RWPE2 (cell line): Measurements from ENCODE around the gene NFE2L3.

Experiments
- ATAC-seq: fragments of 200-7000 bp; cut with Tn5 transposase; 3 replicates; pipeline ENCODE4 v1.9.1; 2021; ENCODE audit warnings: low read depth
- DNase-seq: peaks from one replicate; pipeline ENCODE4 v3.0.0-alpha.2; 2020; ENCODE audit warnings: low spot score
- H3K27ac ChIP-seq: fragments of 450-650 bp; 2 replicates; pipeline ENCODE4 v1.5.1; 2017; ENCODE audit warnings: mild to moderate bottlenecking; ENCODE audit not compliant: poor library complexity, severe bottlenecking
- H3K27me3 ChIP-seq: fragments of 250-450 bp; sonication (Bioruptor Pico); 2 replicates; pipeline ENCODE4 v1.5.1; 2021; ENCODE audit warnings: mild to moderate bottlenecking, moderate library complexity; ENCODE audit not compliant: insufficient read depth, poor library complexity, severe bottlenecking
- H3K36me3 ChIP-seq: fragments of 250-450 bp; sonication (Bioruptor Pico); 2 replicates; pipeline ENCODE4 v1.5.1; 2020; ENCODE audit warnings: low read depth, mild to moderate bottlenecking, moderate library complexity
- H3K4me1 ChIP-seq: fragments of 250-450 bp; sonication (Bioruptor Pico); 2 replicates; pipeline ENCODE4 v1.5.1; 2021; ENCODE audit warnings: mild to moderate bottlenecking, moderate library complexity; ENCODE audit not compliant: insufficient read depth, poor library complexity, severe bottlenecking
- H3K4me3 ChIP-seq: fragments of 250-450 bp; sonication (Bioruptor Pico); 2 replicates; pipeline ENCODE4 v1.5.1; 2021; ENCODE audit warnings: mild to moderate bottlenecking, moderate library complexity; ENCODE audit not compliant: severe bottlenecking
- H3K9me3 ChIP-seq: fragments of 250-450 bp; sonication (Bioruptor Pico); 2 replicates; pipeline ENCODE4 v1.5.1; 2021; ENCODE audit warnings: mild to moderate bottlenecking, moderate library complexity; ENCODE audit not compliant: severe bottlenecking
- TF ChIP-seq, protein P1 (sequence below): fragments of 450-650 bp; IDR thresholded peaks from one replicate; pipeline ENCODE4 v1.5.1; 2017; ENCODE audit warnings: mild to moderate bottlenecking, moderate library complexity; ENCODE audit not compliant: poor library complexity, severe bottlenecking

Gene NFE2L3

GRCh38 chr7:26127411-26127810 lies 24.6 kb upstream of the NFE2L3 start:
- DNase-seq (no peak), ATAC-seq (no peak)
- no peaks in the 10 kb centered on the region for H3K9me3 ChIP-seq
- no peaks in the 10 kb centered on the region for H3K4me1 ChIP-seq
- no peaks in the 10 kb centered on the region for H3K27me3 ChIP-seq
- H3K27ac ChIP-seq = no peak overlapping the region
- TF ChIP-seq, protein P1, sequence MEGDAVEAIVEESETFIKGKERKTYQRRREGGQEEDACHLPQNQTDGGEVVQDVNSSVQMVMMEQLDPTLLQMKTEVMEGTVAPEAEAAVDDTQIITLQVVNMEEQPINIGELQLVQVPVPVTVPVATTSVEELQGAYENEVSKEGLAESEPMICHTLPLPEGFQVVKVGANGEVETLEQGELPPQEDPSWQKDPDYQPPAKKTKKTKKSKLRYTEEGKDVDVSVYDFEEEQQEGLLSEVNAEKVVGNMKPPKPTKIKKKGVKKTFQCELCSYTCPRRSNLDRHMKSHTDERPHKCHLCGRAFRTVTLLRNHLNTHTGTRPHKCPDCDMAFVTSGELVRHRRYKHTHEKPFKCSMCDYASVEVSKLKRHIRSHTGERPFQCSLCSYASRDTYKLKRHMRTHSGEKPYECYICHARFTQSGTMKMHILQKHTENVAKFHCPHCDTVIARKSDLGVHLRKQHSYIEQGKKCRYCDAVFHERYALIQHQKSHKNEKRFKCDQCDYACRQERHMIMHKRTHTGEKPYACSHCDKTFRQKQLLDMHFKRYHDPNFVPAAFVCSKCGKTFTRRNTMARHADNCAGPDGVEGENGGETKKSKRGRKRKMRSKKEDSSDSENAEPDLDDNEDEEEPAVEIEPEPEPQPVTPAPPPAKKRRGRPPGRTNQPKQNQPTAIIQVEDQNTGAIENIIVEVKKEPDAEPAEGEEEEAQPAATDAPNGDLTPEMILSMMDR = no peak
- no peak overlapping the region for H3K4me3 ChIP-seq
- no peaks in the 10 kb centered on the region for H3K36me3 ChIP-seq

DNA sequence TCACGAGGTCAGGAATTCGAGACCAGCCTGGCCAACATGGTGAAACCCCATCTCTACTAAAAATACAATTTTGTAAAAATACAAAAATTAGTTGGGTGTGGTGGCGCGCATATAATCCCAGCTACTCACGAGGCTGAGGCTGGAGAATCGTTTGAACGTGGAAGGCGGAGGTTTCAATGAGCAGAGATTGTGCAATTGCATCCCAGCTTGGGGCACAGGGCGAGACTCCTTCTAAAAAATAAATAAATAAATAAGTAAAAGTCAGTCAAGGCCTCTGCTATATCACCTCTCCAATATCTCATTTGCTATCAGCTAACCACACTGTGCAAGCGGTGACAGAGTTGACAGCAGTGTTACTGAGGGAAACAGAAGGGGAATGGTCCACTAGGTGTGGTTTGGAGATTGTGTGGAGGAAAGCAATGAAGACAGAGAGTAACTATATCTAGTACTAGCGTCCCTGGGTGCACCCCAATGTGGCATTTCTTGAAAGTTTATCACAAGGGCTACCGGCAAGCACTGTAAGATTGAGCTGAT lies 20.9 kb upstream of the NFE2L3 start:
- TF ChIP-seq, protein P1 = no peak
- DNase-seq (no peak), ATAC-seq (no peak)

GRCh38 chr7:26135076-26135475 lies 16.9 kb upstream of the NFE2L3 start:
- ATAC-seq = no peak
- H3K4me1 ChIP-seq = no peaks in the 10 kb centered on the region
- TF ChIP-seq, protein P1 = no peak
- no peak for DNase-seq
- H3K27me3 ChIP-seq = no peaks in the 10 kb centered on the region
- no peaks in the 10 kb centered on the region for H3K9me3 ChIP-seq
- no peaks in the 10 kb centered on the region for H3K36me3 ChIP-seq
- H3K4me3 ChIP-seq = no peak overlapping the region
- no peak overlapping the region for H3K27ac ChIP-seq

More for the DNA sequence above, 20.9 kb upstream of the NFE2L3 start:
- no peak overlapping the region for H3K27ac ChIP-seq
- H3K27me3 ChIP-seq = no peaks in the 10 kb centered on the region
- H3K4me1 ChIP-seq = no peaks in the 10 kb centered on the region
- H3K9me3 ChIP-seq = no peaks in the 10 kb centered on the region
- no peaks in the 10 kb centered on the region for H3K36me3 ChIP-seq
- H3K4me3 ChIP-seq = no peak overlapping the region

DNA sequence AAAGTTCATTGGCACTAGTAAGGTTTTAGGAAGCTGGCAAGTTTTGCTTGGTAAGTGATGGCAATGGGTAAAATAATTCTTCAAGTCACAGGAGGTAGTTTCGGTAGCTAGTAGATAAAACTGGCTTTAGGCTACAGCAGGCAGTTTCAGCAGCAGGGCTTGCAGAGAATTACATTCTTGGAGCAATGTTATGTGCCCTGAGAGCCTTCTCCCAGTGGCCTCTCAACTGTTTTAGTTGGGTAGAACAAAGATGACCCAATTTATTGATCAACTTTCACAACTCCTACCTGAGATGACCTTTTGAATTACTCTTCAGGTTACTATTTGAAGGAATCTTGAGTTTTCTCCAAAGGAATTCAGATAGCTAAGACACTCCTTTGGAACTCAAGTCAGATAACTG lies 16.4 kb upstream of the NFE2L3 start:
- Histone ChIP-seq H3K9me3 (no peaks in the 10 kb centered on the region), H3K4me1 (no peaks in the 10 kb centered on the region), H3K27ac (no peak overlapping the region), H3K4me3 (no peak overlapping the region), H3K27me3 (no peaks in the 10 kb centered on the region), H3K36me3 (no peaks in the 10 kb centered on the region)
- DNase-seq = no peak
- ATAC-seq = no peak
- TF ChIP-seq, protein P1 = no peak

GRCh38 chr7:26136831-26137230 lies 15.2 kb upstream of the NFE2L3 start:
- Histone ChIP-seq H3K9me3 (no peaks in the 10 kb centered on the region), H3K27ac (no peak overlapping the region), H3K4me3 (no peak overlapping the region), H3K4me1 (no peaks in the 10 kb centered on the region), H3K36me3 (no peaks in the 10 kb centered on the region), H3K27me3 (no peaks in the 10 kb centered on the region)
- TF ChIP-seq, protein P1 = no peak
- ATAC-seq (no peak), DNase-seq (no peak)
